GM21360 (cell line): ENCODE results near the gene CDKN1C.

ENCODE experiments used
- ATAC-seq: cut with Tn5 transposase; IDR thresholded peaks from one replicate; pipeline ENCODE4 v1.9.1; 2021; ENCODE audit warnings: mild to moderate bottlenecking, moderate library complexity; ENCODE audit not compliant: unreplicated experiment

CDKN1C gene

GRCh38 chr11:2890466-2891294 is 5.1 kb upstream of the CDKN1C start:
- ATAC-seq, result no peak

DNA sequence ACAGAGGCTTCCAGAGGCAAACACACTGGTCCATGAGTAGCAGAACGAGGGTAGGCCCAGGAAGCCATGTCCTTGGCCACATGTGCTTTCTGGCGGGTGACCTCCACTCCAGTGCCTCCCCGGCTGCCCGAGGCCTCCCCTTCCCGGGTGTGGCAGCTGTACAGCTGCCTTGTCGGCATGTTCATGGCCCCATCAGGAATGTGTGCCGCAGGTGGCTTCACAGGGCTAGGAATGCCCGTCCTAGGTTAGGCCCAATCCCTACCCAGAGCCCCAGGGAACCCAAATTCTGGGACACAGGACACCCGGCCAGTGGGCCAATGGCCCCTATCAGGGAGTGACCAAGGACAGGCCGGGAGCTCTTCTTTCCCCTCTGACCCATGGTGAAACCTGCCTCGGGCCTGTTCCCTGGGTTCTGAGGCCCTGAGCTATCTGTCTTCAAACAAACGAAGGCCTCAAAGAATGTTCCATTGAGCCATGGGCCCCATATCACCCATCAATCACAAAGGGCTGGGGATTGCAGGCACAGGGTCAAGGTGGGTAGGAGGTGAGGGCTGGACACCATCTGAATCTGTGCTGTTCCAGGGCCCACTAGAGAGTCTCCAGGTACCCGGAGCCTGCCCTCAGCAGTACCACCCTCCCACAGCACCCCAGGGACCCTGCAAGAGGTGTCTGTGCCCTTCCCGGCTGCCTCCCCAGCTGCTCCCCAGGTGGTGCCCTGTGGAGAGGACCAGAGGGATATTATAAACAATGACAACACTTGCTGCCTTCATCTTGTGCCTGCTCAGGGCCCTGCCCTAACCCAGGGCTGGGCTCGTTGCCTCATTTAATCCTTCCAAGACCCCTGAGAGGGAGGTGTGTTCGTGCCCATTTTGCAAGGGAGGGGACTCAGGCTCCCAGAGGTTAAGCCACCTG is 4.0 kb upstream of the CDKN1C start:
- no peak for ATAC-seq

- ATAC-seq, result peak; percentile 35
These were observed 2.8 kb upstream of the CDKN1C start for GRCh38 chr11:2888266-2888968.

DNA sequence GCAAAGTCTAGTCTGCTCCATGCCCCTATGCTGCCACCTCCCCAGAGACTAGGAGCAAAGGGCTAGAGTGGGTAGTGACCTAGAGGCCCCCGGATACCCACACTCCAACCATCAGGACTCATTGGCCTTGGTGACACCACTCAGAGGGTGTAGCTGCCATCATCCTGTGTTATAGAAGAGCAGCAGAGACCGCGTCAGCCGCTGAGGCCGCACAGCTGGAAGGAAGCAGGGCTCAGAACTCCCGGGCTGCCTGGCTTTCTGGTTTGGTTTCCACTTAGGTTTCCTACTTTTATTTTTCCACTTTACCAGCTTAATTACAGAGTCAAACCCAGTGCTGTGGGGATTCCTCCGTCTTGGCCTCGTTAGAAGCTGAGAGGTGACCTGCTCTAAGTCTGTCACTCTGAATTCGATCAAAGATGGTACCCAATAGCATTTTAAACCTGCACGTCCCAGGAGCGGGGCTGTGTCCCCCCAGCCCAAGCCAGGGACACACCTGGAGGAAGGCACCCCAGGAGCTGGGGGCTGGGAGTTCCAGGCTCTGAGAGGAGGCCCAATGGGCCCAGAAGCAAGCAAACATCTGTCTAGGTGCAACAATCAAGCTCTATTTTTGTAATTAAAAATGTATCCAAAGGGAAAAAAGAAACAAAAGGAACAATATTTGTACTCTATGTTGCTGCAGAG is 2.1 kb upstream of the CDKN1C start:
- ATAC-seq, result no peak

DNA sequence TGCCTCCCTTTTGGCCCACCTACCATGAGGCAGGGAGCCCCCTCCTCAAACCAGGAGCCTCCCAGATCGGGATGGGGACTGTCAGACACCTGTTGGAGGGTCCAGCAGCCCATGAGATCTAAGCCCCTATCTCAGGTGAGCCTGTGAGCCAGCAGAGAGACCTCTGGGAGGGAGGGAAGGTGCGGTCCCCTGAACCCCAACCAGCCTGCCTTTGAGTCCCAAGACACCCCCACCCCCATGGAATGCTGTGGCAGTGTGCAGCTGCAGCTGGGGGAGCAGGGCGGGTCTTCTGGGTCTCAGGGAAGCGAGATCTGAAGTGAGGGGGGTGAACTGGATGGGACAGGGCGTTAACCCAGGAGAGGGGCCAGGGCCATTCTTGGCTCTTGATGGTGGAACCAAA is 1.4 kb upstream of the CDKN1C start:
- no peak for ATAC-seq

DNA sequence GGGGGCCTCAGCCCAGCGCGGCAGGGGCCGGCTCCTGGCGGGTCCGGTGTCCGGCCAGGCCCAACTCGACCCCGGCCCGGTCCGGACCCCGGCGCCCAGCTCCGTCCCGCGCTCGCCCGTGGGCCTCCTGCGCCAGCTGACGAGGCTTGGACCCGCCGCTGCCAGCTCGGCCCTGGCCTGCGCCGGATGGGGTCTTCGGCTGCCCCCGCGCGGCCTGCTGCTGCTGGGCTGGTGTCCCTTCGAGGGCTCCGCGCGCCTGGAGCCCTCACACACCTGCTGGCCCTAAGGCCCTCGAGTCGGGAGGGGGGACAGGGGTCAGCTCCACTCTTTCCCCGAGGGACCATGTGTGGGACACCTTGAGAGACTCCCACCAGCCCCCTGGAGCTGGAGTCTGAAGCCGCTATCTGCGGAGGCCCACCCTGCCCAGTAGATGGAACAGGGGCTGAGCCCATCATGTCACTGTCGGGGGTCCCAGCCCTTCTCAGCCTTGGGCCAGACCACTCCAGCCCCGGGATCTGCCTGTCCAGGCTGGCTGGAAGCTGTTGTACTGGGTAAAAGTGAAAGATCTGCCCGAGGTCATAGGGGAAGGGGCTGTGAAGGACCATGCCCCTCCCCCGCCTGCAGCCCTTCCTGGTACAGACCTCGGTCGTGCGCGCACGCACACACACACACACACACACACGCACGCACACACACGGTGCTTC is 768 bp upstream of the CDKN1C start:
- ATAC-seq, result no peak

- ATAC-seq, result no peak
These were observed 428 bp downstream of the CDKN1C start for GRCh38 chr11:2885017-2885677.

- ATAC-seq, result no peak
These were observed 1.4 kb downstream of the CDKN1C start for GRCh38 chr11:2883979-2884815.

GRCh38 chr11:2883640-2883978 is 2.0 kb downstream of the CDKN1C start:
- no peak for ATAC-seq

DNA sequence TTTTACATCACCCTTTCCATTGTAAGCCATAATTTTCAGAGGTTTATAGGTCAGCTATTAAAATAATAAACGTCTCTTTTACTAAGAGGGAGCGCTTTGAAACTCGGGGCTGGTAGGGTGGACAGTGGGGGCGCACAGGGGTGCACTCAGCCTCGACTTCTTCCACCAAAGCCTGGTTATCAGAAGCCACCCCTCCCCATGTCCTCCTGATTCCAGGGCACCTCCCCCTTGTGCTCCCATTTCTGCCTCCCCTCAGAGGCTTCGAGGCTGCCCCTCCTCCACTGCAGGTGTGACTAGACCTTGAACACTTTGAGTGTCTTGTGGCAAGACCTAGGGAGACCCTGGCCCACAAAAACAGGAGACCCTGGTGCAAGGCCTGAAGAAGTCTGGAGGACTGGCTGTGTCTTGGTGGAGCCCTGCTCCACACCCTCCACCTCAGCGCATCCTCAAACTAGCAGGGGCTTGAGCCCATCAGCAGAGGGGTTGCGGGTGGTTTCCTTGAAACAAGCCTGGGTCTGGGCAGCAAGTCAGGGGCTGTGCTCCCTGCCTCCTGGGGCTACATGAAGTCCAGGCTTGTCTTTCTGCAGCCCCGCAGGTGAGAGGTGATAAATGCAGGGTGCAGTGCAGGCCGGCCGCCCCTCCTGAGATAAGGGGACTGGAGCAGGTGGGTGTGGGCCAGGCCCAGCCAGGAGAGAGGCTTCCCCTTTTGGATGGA is 3.0 kb downstream of the CDKN1C start:
- ATAC-seq, result no peak

GRCh38 chr11:2881981-2882375 is 3.6 kb downstream of the CDKN1C start:
- ATAC-seq, result no peak

DNA sequence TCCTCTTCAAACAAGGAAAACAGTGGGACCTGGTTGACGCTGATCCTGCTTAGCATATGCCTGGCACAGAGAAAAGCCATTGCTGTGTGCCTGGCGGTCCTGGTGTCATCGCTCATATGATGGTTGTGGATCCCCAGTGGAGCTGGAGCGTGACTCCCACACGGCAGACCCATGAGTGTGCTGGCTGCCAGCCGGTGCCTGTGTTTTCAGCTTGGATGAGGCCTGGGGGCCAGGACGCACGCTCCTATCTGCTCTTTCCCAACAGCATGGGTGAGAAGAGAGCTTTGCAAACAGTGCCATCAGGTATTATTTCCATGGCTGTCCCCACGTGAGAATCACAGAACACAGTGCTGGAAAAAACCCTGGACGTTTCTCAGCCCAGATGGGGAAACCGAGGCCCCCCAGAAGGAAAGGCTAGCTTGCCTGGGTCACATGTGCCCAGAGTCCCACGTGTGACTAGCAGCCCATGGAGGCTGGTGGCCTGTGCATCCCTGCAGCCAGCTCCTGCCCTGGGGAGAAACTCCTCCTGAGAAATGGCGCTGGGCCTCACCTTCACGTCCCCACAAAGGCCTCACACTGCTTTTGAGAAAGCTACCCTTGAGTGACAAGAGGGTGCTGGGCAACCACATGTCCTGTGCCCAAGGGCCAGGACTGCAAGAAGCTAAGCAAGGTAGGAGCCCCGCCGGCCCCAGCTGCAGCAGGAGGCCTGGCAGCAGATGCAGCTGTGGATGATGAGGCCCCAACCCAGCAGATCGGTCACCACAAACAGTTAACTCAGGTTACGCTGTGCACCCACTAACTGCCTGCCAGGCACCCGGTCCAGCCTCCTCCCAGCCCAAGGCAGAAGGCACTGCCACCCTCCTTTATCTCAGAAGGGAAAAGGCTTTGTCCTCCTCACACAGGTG is 4.2 kb downstream of the CDKN1C start:
- no peak for ATAC-seq

- no peak for ATAC-seq
These were observed 4.9 kb downstream of the CDKN1C start for GRCh38 chr11:2880646-2881045.

DNA sequence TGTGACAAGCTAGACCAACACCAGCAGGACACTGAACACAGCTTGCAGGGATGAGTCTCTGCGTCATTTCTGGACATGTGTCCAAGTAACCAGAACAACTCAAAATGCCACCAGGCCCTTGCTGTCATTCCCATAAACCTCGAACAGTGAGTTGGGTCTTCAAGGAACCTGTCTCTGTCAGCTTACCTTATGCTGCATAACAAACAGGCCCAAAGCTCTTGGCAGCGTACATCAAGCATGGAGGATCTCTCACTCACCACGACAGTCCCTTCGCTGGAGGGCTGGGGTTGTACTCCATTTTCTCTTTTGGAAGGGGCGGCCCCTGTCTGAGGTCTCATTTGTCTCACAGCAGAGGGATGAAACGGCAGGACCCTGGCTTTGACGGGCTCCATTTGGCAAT is 6.8 kb downstream of the CDKN1C start:
- no peak for ATAC-seq

GRCh38 chr11:2877474-2877873 is 8.1 kb downstream of the CDKN1C start:
- ATAC-seq, result no peak

- ATAC-seq, result no peak
These were observed 10.6 kb downstream of the CDKN1C start for GRCh38 chr11:2874963-2875362.

GRCh38 chr11:2870969-2871680 is 14.4 kb downstream of the CDKN1C start:
- no peak for ATAC-seq
